IMR-90 (cell line): ENCODE data around the gene ZNF57. TPM values are rescaled to one million over a fixed set of nuclear protein-coding genes. Genes with fewer than 3 reads are reported as not detected.

ENCODE experiments used
- ATAC-seq: fragments of 200-7000 bp; cut with Tn5 transposase; 2 replicates; pipeline ENCODE4 v1.9.1; 2020; ENCODE audit warnings: low read depth, mild to moderate bottlenecking, moderate library complexity
- BruUV-seq: library from RNA; stranded (reverse); fragments of 400-500 nt; replicated peaks from 2 replicates; lab custom pipeline; 2021; lab: Mats Ljungman, UMichigan
- CTCF ChIA-PET: fragments of 300-600 bp; formaldehyde crosslinking; extraction: SDS; loops from one replicate; lab custom pipeline; 2021; ENCODE audit warnings: antibody characterized with exemption; lab: Yijun Ruan, JAX
- POLR2A ChIA-PET: fragments of 300-600 bp; sonication (Branson Sonifier 250); formaldehyde crosslinking; loops from one replicate; lab custom pipeline; 2022; ENCODE audit warnings: antibody characterized with exemption; ENCODE audit not compliant: unreplicated experiment; lab: Charles Lee
- DNase-seq: peaks from one replicate; pipeline ENCODE4 v3.0.0; 2013
- H2AFZ ChIP-seq: replicated peaks from 2 replicates; pipeline ENCODE3; 2013; ENCODE audit warnings: low read length, mild to moderate bottlenecking; ENCODE audit not compliant: poor library complexity
- H2AK5ac ChIP-seq: 2 replicates; pipeline ENCODE4 v1.6.1; 2013; ENCODE audit warnings: low read depth, low read length, inconsistent platforms
- H2AK9ac ChIP-seq: replicated peaks from 2 replicates; pipeline ENCODE3; 2013; ENCODE audit warnings: mild to moderate bottlenecking, low read depth, low read length, moderate library complexity; ENCODE audit not compliant: poor library complexity
- H2BK120ac ChIP-seq: 2 replicates; pipeline ENCODE4 v1.6.1; 2013; ENCODE audit warnings: low read depth, low read length, inconsistent platforms
- H2BK15ac ChIP-seq: 3 replicates; pipeline ENCODE4 v1.6.1; 2013; ENCODE audit warnings: low read depth, low read length, inconsistent platforms
- H2BK20ac ChIP-seq: 2 replicates; pipeline ENCODE4 v1.6.1; 2013; ENCODE audit warnings: low read depth, mild to moderate bottlenecking, inconsistent platforms, low read length, moderate library complexity
- H2BK5ac ChIP-seq: 2 replicates; pipeline ENCODE4 v1.6.1; 2013; ENCODE audit warnings: mild to moderate bottlenecking, low read depth, low read length, inconsistent platforms; ENCODE audit not compliant: poor library complexity, severe bottlenecking
- H3K14ac ChIP-seq: replicated peaks from 2 replicates; pipeline ENCODE4 v1.6.1; 2013; ENCODE audit warnings: low read depth, low read length, inconsistent platforms
- H3K18ac ChIP-seq: 2 replicates; pipeline ENCODE4 v1.6.1; 2013; ENCODE audit warnings: low read depth, low read length, control low read depth
- H3K23ac ChIP-seq: 2 replicates; pipeline ENCODE4 v1.6.1; 2013; ENCODE audit warnings: low read depth, low read length, inconsistent platforms
- H3K27ac ChIP-seq: 2 replicates; pipeline ENCODE4 v1.5.1; 2013; ENCODE audit warnings: mild to moderate bottlenecking, control low read depth, low read length; ENCODE audit not compliant: insufficient read depth
- H3K27me3 ChIP-seq: 2 replicates; pipeline ENCODE4 v1.6.1; 2013; ENCODE audit warnings: low read length; ENCODE audit not compliant: control insufficient read depth, insufficient read depth
- H3K36me3 ChIP-seq: 2 replicates; pipeline ENCODE4 v1.6.1; 2013; ENCODE audit warnings: low read length, mixed read lengths; ENCODE audit not compliant: control insufficient read depth, insufficient read depth
- H3K4ac ChIP-seq: 2 replicates; pipeline ENCODE4 v1.6.1; 2013; ENCODE audit warnings: low read depth, low read length, inconsistent platforms
- H3K4me1 ChIP-seq: 2 replicates; pipeline ENCODE4 v1.6.1; 2013; ENCODE audit warnings: low read length, mixed read lengths; ENCODE audit not compliant: control insufficient read depth, insufficient read depth
- H3K4me2 ChIP-seq: 2 replicates; pipeline ENCODE4 v1.6.1; 2013; ENCODE audit warnings: low read depth, mild to moderate bottlenecking, control low read depth, low read length, moderate library complexity
- H3K4me3 ChIP-seq: 2 replicates; pipeline ENCODE4 v1.5.1; 2013; ENCODE audit warnings: low read depth, mild to moderate bottlenecking, control low read depth, low read length, moderate library complexity; ENCODE audit not compliant: insufficient read depth
- H3K56ac ChIP-seq: 2 replicates; pipeline ENCODE4 v1.6.1; 2013; ENCODE audit warnings: low read length, inconsistent platforms; ENCODE audit not compliant: insufficient read depth; ENCODE audit errors: extremely low read depth
- H3K79me1 ChIP-seq, 2 experiments: 2 replicates each; pipeline ENCODE4 v1.6.1; 2013; ENCODE audit warnings: low read length in 2 of 2, inconsistent platforms in 1 of 2, low read depth in 1 of 2
- H3K9ac ChIP-seq: 2 replicates; pipeline ENCODE4 v1.6.1; 2013; ENCODE audit warnings: low read depth, low read length, control low read depth
- H3K9me1 ChIP-seq: 2 replicates; pipeline ENCODE4 v1.6.1; 2013; ENCODE audit warnings: low read length, inconsistent platforms; ENCODE audit not compliant: insufficient read depth
- H3K9me3 ChIP-seq: 2 replicates; pipeline ENCODE4 v1.6.1; 2013; ENCODE audit warnings: low read length; ENCODE audit not compliant: control insufficient read depth, insufficient read depth
- H4K20me1 ChIP-seq: 2 replicates; pipeline ENCODE4 v1.6.1; 2013; ENCODE audit warnings: low read length, inconsistent platforms; ENCODE audit not compliant: insufficient read depth
- H4K5ac ChIP-seq: 2 replicates; pipeline ENCODE4 v1.6.1; 2013; ENCODE audit warnings: mild to moderate bottlenecking, low read depth, low read length, control low read depth
- H4K8ac ChIP-seq, 2 experiments: 2 replicates each; pipeline ENCODE4 v1.6.1; 2013; ENCODE audit warnings: low read depth in 2 of 2, low read length in 2 of 2, control low read depth in 1 of 2, inconsistent platforms in 1 of 2
- H4K91ac ChIP-seq: 2 replicates; pipeline ENCODE4 v1.6.1; 2013; ENCODE audit warnings: low read depth, low read length, inconsistent platforms; ENCODE audit not compliant: insufficient read depth
- BHLHE40 ChIP-seq: fragments of 150-350 bp; IDR thresholded peaks from 2 replicates; pipeline ENCODE4 v1.6.1; 2016; ENCODE audit warnings: mild to moderate bottlenecking, low read depth, low read length
- CEBPB ChIP-seq: IDR thresholded peaks from 2 replicates; pipeline ENCODE4 v1.6.1; 2012; ENCODE audit warnings: low read depth, low read length, improper control_type of control experiment
- FOS ChIP-seq: fragments of 150-350 bp; IDR thresholded peaks from 2 replicates; pipeline ENCODE4 v1.6.1; 2016; ENCODE audit warnings: low read depth, low read length
- MAZ ChIP-seq: IDR thresholded peaks from 2 replicates; pipeline ENCODE4 v1.6.1; 2012; ENCODE audit warnings: low read depth, mild to moderate bottlenecking, low read length, improper control_type of control experiment, moderate library complexity, borderline replicate concordance
- NFE2L2 ChIP-seq: fragments of 150-350 bp; IDR thresholded peaks from 2 replicates; pipeline ENCODE4 v1.6.1; 2016; ENCODE audit warnings: low read depth, mild to moderate bottlenecking, low read length
- POLR2A ChIP-seq: IDR thresholded peaks from 2 replicates; pipeline ENCODE4 v1.6.1; 2012; ENCODE audit warnings: mild to moderate bottlenecking, low read depth, low read length
- RCOR1 ChIP-seq: IDR thresholded peaks from 2 replicates; pipeline ENCODE4 v1.6.1; 2012; ENCODE audit warnings: mild to moderate bottlenecking, low read length, improper control_type of control experiment; ENCODE audit not compliant: insufficient replicate concordance
- RFX5 ChIP-seq: IDR thresholded peaks from 2 replicates; pipeline ENCODE4 v1.8.0; 2012; ENCODE audit warnings: low read depth, mild to moderate bottlenecking, low read length, moderate library complexity
- SMC3 ChIP-seq: fragments of 150-350 bp; IDR thresholded peaks from 2 replicates; pipeline ENCODE4 v1.6.1; 2016; ENCODE audit warnings: low read depth, mild to moderate bottlenecking, antibody characterized with exemption, low read length, moderate library complexity
- WGBS, 2 experiments: methylation state at CpG; one replicate each; pipeline versions ENCODE4 v1.1.5 to v1.1.7; 2013; ENCODE audit warnings: missing lambda C conversion rate in 2 of 2; ENCODE audit not compliant: insufficient read length in 1 of 2; ENCODE audit errors: extremely low coverage in 2 of 2; 5-methylcytosine and 5-hydroxymethylcytosine counted together
- dilution Hi-C: fragments of 300-500 bp; cut with HindIII; formaldehyde crosslinking; loops from one replicate; pipeline ENCODE4 v1.14.3; 2018; ENCODE audit warnings: low sequenced_read_pairs; ENCODE audit not compliant: unreplicated experiment
- in situ Hi-C: fragments of 300-500 bp; cut with MboI; formaldehyde crosslinking; loops from 3 replicates; pipeline ENCODE4 v1.14.3; 2019; ENCODE audit warnings: low sequenced_read_pairs, inconsistent platforms, mixed read lengths
- intact Hi-C: fragments of 100-400 bp; cut with micrococcal nuclease; formaldehyde crosslinking; loops from 2 replicates; pipeline ENCODE4 v1.10.0; 2022
- polyA plus RNA-seq, 3 experiments: library from polyadenylated mRNA; depleted of rRNA; stranded (reverse); fragments of >200 nt; gene quantifications; 2 replicates each; pipeline ENCODE4 v1.2.3, GENCODE V29; 2012; ENCODE audit warnings: low replicate concordance in 1 of 3
- total RNA-seq: library from RNA; depleted of rRNA; stranded (reverse); fragments of >200 nt; gene quantifications from 2 replicates; pipeline ENCODE4 v1.2.3, GENCODE V29; 2012
- TF ChIP-seq, protein P1 (sequence below): conservative IDR thresholded peaks from 2 replicates; pipeline ENCODE4 v1.5.1; 2012; ENCODE audit warnings: mild to moderate bottlenecking, low read depth, low read length, improper control_type of control experiment
- TF ChIP-seq, protein P2 (sequence below): fragments of 150-350 bp; IDR thresholded peaks from 2 replicates; pipeline ENCODE4 v1.6.1; 2017; ENCODE audit warnings: mild to moderate bottlenecking, antibody characterized with exemption, low read length, low read depth
- TF ChIP-seq, protein P3 (sequence below): fragments of 150-350 bp; IDR thresholded peaks from 2 replicates; pipeline ENCODE4 v1.6.1; 2016; ENCODE audit warnings: low read depth, mild to moderate bottlenecking, low read length, moderate library complexity, borderline replicate concordance

Gene ZNF57
- total and polyA plus RNA-seq, 2 of the 4 experiments (the other 2 are of a cell fraction): 2.2 to 8.6 TPM

DNA sequence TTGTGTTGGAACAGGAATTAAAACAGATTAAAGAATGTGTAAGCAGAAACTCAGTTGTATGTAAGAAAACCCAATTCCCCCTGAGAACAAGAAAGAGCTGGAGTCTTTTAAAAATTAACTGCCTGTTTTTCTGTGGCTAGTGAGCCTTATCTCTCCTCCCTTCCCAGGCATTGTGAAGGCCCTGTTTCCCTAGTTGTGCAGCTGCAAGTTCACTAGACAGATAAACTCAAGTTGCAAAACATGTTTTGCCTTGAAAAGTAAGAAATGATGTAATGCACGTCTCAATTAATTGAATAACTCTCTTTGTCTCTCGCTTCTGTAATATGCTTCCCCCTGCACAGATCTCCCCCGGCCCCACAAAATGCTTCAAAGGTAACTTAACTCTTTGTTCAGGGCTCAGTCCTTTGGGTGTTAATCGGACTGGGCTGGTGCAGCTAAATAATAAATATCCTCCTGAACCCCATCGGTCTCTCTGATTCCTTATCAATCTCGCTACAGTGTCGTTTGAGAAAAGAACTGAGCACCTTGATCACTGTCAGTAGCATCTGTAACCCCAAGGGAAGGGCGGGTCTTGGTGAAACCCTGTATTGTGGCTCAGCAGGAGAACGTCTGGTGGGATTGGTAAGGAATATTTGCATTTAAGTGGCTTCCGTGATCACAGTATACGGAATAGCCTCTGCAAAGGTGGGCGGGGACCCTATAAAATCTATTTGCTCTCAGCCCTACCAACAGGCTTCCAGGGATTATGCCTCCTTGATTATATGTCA lies 35.2 kb upstream of the ZNF57 start:
- dilution Hi-C loops (no loop called here), intact Hi-C loops (no loop called here), in situ Hi-C loops (loop anchor here (10.0 kb wide), 1 partner anchor 201 kb away; no protein-coding TSS in a partner anchor)
- Histone ChIP-seq H3K18ac (no peak overlapping the region), H3K23ac (no peak overlapping the region), H2AK5ac (no peak overlapping the region), H4K5ac (no peak overlapping the region), H2BK15ac (no peak overlapping the region), H2AK9ac (no peak overlapping the region), H2BK5ac (no peak overlapping the region), H4K8ac (no peak overlapping the region), H3K9me1 (no peaks in the 10 kb centered on the region), H4K20me1 (no peaks in the 10 kb centered on the region), H2BK120ac (no peak overlapping the region), H3K4me1 (no peaks in the 10 kb centered on the region), H3K79me1 (no peaks in the 10 kb centered on the region), H3K27ac (no peak overlapping the region), H3K9me3 (peaks cover 11% of the 10 kb centered on the region; the same call in 1 of the 2 replicates), H3K36me3 (no peaks in the 10 kb centered on the region), H3K4me3 (no peak overlapping the region), H3K27me3 (no peaks in the 10 kb centered on the region), H3K4ac (no peak overlapping the region), H3K56ac (no peak overlapping the region), H4K91ac (no peak overlapping the region), H3K9ac (no peak overlapping the region), H2BK20ac (no peak overlapping the region), H3K4me2 (no peak overlapping the region), H2AFZ (no peak overlapping the region), H3K14ac (no peak overlapping the region)
- ChIA-PET CTCF (no interaction called here), POLR2A (no interaction called here)
- TF ChIP-seq NFE2L2 (no peak), POLR2A (no peak), RFX5 (no peak), CEBPB (no peak), SMC3 (no peak), FOS (no peak), RCOR1 (no peak), BHLHE40 (no peak), MAZ (no peak)
- TF ChIP-seq, protein P1, sequence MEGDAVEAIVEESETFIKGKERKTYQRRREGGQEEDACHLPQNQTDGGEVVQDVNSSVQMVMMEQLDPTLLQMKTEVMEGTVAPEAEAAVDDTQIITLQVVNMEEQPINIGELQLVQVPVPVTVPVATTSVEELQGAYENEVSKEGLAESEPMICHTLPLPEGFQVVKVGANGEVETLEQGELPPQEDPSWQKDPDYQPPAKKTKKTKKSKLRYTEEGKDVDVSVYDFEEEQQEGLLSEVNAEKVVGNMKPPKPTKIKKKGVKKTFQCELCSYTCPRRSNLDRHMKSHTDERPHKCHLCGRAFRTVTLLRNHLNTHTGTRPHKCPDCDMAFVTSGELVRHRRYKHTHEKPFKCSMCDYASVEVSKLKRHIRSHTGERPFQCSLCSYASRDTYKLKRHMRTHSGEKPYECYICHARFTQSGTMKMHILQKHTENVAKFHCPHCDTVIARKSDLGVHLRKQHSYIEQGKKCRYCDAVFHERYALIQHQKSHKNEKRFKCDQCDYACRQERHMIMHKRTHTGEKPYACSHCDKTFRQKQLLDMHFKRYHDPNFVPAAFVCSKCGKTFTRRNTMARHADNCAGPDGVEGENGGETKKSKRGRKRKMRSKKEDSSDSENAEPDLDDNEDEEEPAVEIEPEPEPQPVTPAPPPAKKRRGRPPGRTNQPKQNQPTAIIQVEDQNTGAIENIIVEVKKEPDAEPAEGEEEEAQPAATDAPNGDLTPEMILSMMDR: no peak
- TF ChIP-seq, protein P2, sequence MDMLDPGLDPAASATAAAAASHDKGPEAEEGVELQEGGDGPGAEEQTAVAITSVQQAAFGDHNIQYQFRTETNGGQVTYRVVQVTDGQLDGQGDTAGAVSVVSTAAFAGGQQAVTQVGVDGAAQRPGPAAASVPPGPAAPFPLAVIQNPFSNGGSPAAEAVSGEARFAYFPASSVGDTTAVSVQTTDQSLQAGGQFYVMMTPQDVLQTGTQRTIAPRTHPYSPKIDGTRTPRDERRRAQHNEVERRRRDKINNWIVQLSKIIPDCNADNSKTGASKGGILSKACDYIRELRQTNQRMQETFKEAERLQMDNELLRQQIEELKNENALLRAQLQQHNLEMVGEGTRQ: no peak
- TF ChIP-seq, protein P3, sequence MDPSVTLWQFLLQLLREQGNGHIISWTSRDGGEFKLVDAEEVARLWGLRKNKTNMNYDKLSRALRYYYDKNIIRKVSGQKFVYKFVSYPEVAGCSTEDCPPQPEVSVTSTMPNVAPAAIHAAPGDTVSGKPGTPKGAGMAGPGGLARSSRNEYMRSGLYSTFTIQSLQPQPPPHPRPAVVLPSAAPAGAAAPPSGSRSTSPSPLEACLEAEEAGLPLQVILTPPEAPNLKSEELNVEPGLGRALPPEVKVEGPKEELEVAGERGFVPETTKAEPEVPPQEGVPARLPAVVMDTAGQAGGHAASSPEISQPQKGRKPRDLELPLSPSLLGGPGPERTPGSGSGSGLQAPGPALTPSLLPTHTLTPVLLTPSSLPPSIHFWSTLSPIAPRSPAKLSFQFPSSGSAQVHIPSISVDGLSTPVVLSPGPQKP: no peak
- DNase-seq (no peak), ATAC-seq (no peak)
- BruUV-seq: no TSS peak
- WGBS, 2 experiments: 50% methylated on average over 2 of the region's 12 CpGs; no CpG with 5 or more reads in 1 of the 2 experiments
